Left hindlimb (tissue), 1 donor: Measurements from ENCODE around the gene OTOR.

Source experiments
- DNase-seq: peaks from one replicate; pipeline ENCODE4 v3.0.0-alpha.2; 2018

The OTOR gene

GRCh38 chr20:16748308-16748900, at the start of gene OTOR:
OTOR (plus strand) TSS chr20:16748358; CDS start chr20:16748402, 44 bp downstream.
- DNase-seq = no peak

GRCh38 chr20:16699293-16699692, 48.9 kb upstream of the OTOR start:
- no peak for DNase-seq

GRCh38 chr20:16701296-16701695, 46.9 kb upstream of the OTOR start:
- no peak for DNase-seq

GRCh38 chr20:16703570-16703969, 44.6 kb upstream of the OTOR start:
- DNase-seq = no peak

- no peak for DNase-seq
These were observed 40.5 kb upstream of the OTOR start for GRCh38 chr20:16707674-16708073.

GRCh38 chr20:16708602-16709001, 39.6 kb upstream of the OTOR start:
- no peak for DNase-seq

- DNase-seq = no peak
These were observed 39.1 kb upstream of the OTOR start for GRCh38 chr20:16709017-16709416.

- no peak for DNase-seq
These were observed 37.4 kb upstream of the OTOR start for GRCh38 chr20:16710781-16711180.

- no peak for DNase-seq
These were observed 36.4 kb upstream of the OTOR start for GRCh38 chr20:16711661-16712258.

GRCh38 chr20:16712511-16712947, 35.6 kb upstream of the OTOR start:
- DNase-seq = no peak

- no peak for DNase-seq
These were observed 35.1 kb upstream of the OTOR start for GRCh38 chr20:16713066-16713465.

GRCh38 chr20:16714242-16714641, 33.9 kb upstream of the OTOR start:
- no peak for DNase-seq

- DNase-seq = no peak
These were observed 33.4 kb upstream of the OTOR start for GRCh38 chr20:16714751-16715150.

GRCh38 chr20:16719421-16719820, 28.7 kb upstream of the OTOR start:
- DNase-seq = no peak

- no peak for DNase-seq
These were observed 19.1 kb upstream of the OTOR start for GRCh38 chr20:16729080-16729479.

GRCh38 chr20:16729565-16730460, 18.3 kb upstream of the OTOR start, which contains the start of gene SNRPB2:
SNRPB2 (plus strand) TSS chr20:16730026; CDS start chr20:16731703, 1,677 bp downstream.
- DNase-seq = peak; percentile 94

- no peak for DNase-seq
These were observed 15.5 kb upstream of the OTOR start for GRCh38 chr20:16732506-16733152.

GRCh38 chr20:16740365-16741072, 7.6 kb upstream of the OTOR start:
- DNase-seq = no peak

GRCh38 chr20:16744178-16744807, 3.9 kb upstream of the OTOR start:
- no peak for DNase-seq

GRCh38 chr20:16745204-16745603, 3.0 kb upstream of the OTOR start:
- no peak for DNase-seq

GRCh38 chr20:16747291-16747811, 807 bp upstream of the OTOR start:
- no peak for DNase-seq

GRCh38 chr20:16749573-16749972, 1.4 kb downstream of the OTOR start:
- DNase-seq = no peak
